HG02885 (cell line): Measurements from ENCODE around the gene HIVEP3.

Experiments
- ATAC-seq: cut with Tn5 transposase; IDR thresholded peaks from one replicate; pipeline ENCODE4 v1.9.1; 2021; ENCODE audit warnings: mild to moderate bottlenecking; ENCODE audit not compliant: unreplicated experiment, poor library complexity

The HIVEP3 gene

GRCh38 chr1:41474490-41475271 is 444.0 kb downstream of the HIVEP3 start:
- ATAC-seq: no peak

- no peak for ATAC-seq
Measured at GRCh38 chr1:41473738-41474362, 444.9 kb downstream of the HIVEP3 start.

GRCh38 chr1:41471658-41472057 is 447.1 kb downstream of the HIVEP3 start:
- ATAC-seq: no peak

DNA sequence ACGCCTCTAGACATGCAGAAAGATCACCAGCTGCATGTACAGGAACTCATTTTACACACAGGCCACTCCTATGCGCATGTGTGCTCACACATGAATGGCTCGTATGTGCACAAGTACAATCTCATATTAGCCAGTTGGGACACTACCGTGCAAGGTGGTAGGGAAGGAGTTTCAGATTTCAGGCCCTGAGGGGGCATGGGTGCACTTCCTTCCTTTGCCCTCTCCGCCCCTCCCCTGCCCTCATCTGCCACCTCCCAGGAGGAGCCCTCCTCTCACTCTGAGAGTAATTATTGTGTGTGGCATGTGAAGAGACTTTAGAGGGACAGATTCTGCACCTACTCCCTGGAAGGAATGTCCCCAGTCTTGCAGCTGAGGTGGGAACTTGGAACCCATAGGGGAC is 449.0 kb downstream of the HIVEP3 start:
- no peak for ATAC-seq

GRCh38 chr1:41468122-41468762 is 450.5 kb downstream of the HIVEP3 start:
- ATAC-seq: no peak

DNA sequence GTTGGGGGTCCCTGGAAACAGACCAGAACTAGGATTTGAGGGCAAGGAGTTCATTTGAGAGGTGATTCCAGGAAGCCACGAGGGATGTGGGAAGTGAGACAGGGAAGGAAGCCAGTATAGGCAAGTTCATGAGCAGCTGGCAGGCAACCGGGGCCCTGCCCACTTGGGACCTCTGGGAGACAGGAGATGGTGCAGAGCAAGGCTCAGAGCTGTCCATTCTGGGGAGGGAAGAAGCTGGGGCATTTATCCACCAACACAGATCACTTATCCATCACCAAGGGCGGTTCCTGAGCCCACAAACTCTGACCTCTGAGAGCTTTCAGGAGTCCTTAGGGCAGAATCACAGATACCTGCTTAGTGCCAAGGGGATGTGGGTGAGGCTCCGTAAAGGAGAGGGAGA is 451.0 kb downstream of the HIVEP3 start:
- ATAC-seq: no peak

GRCh38 chr1:41466146-41466545 is 452.6 kb downstream of the HIVEP3 start:
- no peak for ATAC-seq

GRCh38 chr1:41465741-41466140 is 453.0 kb downstream of the HIVEP3 start:
- no peak for ATAC-seq

DNA sequence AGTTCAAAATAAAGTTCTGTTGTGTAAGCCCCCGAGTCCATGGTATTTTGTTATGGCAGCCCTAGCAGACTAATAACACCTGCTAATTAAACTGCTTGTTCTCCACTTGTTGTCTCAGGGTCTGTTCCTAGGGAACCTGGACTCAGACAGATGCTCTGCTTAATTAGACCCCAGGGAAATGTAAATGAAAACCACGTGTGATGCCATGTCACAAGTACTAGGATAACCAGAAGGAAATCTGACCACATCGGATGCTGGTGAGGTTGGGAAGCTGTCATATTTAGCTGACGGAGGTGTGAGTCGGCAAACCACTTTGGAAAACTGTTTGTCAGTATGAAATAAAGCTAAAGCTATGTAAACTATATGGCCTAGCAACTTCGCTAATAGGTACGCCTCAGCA is 453.8 kb downstream of the HIVEP3 start:
- ATAC-seq: no peak

DNA sequence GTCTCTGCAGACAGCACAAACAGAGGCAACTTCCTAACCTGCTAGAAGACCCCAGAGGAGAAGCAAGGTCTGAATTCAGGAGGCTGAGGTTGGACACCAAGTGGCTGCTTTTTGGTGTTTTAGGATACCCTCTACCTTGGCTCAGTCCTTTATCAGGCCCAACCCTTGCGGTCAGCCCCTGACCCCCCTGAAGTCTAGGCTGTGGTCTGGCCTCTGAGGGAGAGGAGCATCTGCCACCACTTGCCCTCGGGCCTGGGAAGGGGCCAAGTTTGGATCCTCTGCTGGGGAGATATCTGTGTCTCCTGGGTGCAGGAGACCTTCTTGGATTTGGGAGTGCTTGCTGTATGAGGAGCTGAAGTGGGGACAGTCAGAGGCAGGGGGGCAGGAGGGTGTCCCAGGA is 455.2 kb downstream of the HIVEP3 start:
- ATAC-seq: no peak

DNA sequence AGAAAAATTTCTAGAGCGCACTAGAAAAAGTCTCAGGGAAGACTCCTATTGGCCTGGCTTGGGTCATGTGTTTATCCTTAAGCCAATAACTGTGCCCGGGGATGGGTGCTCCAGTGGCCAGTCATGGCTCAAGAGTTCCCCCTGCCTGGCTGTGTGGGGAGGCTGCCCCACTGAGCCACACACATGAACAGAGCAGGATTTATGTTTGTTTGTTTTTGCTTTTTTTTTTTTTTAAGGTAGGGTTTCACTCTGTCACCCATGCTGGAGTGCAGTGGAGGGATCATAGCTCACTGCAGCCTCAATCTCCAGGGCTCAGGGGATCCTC is 456.1 kb downstream of the HIVEP3 start:
- ATAC-seq: no peak

GRCh38 chr1:41461790-41462679 is 456.7 kb downstream of the HIVEP3 start:
- ATAC-seq: no peak

- ATAC-seq: no peak
Measured at GRCh38 chr1:41456847-41457540, 461.7 kb downstream of the HIVEP3 start.
